Sigmoid colon (tissue), 7 donors: ENCODE measurements around the gene FOXP3. TPM values are rescaled to one million over a fixed set of nuclear protein-coding genes. Genes with fewer than 3 reads are reported as not detected.
A peak's percentile ranks its signal among the peaks of the same experiment; 100 is the strongest.

ENCODE experiments used
- DNase-seq: peaks from one replicate; pipeline ENCODE4 v3.0.0-alpha.2; 2019
- H3K27ac ChIP-seq, 4 donors: fragments of 200-600 bp; sonication (generic); one replicate each; pipeline ENCODE4 v1.5.1; 2016 to 2019; ENCODE audit warnings: mild to moderate bottlenecking in 1 of 4
- H3K27me3 ChIP-seq, 3 donors: fragments of 200-600 bp; sonication (generic); one replicate each; pipeline ENCODE4 v1.5.1; 2019; ENCODE audit warnings: mild to moderate bottlenecking in 1 of 3
- H3K36me3 ChIP-seq, 4 donors: fragments of 200-600 bp; sonication (generic); one replicate each; pipeline ENCODE4 v1.5.1; 2016 to 2019
- H3K4me1 ChIP-seq, 4 donors: fragments of 200-600 bp; sonication (generic); one replicate each; pipeline ENCODE4 v1.5.1; 2017 to 2019
- H3K4me3 ChIP-seq, 4 donors: fragments of 200-600 bp; sonication (generic); one replicate each; pipeline ENCODE4 v1.5.1; 2017 to 2019; ENCODE audit warnings: mild to moderate bottlenecking in 2 of 4, moderate library complexity in 1 of 4
- H3K9me3 ChIP-seq, 4 donors: fragments of 200-600 bp in 3 of 4; sonication (generic) in 3 of 4; one replicate each; pipeline versions ENCODE4 v1.5.1 to v1.6.1; 2013 to 2019
- EP300 ChIP-seq, 4 donors: sonication (generic); formaldehyde crosslinking; IDR thresholded peaks; one replicate each; pipeline ENCODE4 v1.6.1; 2017; ENCODE audit warnings: antibody characterized with exemption in 4 of 4
- POLR2A ChIP-seq, 2 donors: fragments of 450-650 bp; IDR thresholded peaks; one replicate each; pipeline ENCODE4 v1.6.1; 2016; ENCODE audit warnings: antibody characterized with exemption in 2 of 2, mild to moderate bottlenecking in 2 of 2, moderate library complexity in 2 of 2
- POLR2AphosphoS5 ChIP-seq, 4 donors: sonication (generic); formaldehyde crosslinking; IDR thresholded peaks; one replicate each; pipeline ENCODE4 v1.6.1; 2017; ENCODE audit warnings: antibody characterized with exemption in 4 of 4
- WGBS, 2 donors: extraction: QIAGEN DNeasy Blood & Tissue Kit; methylation state at CpG; one replicate each; pipeline ENCODE4 v1.1.7; 2013; 5-methylcytosine and 5-hydroxymethylcytosine counted together
- intact Hi-C: fragments of 100-400 bp; cut with DNase I; formaldehyde crosslinking; loops from one replicate; pipeline ENCODE4 v1.15.1; 2023
- polyA plus RNA-seq, 3 donors: library from polyadenylated mRNA; stranded (reverse); fragments of 200-250 nt; gene quantifications; one replicate each; pipeline ENCODE4 v1.2.3, GENCODE V29; 2013
- total RNA-seq, 4 donors: library from RNA; depleted of rRNA; stranded (reverse); fragments of >200 nt; gene quantifications; one replicate each; pipeline ENCODE4 v1.1.0, GENCODE V29; 2016
- TF ChIP-seq, protein P1 (sequence below), 4 experiments: fragments of 450-650 bp in 3 of 4; fragments of 200-600 bp in 1 of 4; IDR thresholded peaks; one replicate each; pipeline ENCODE4 v1.5.1; 2016 to 2019; ENCODE audit warnings: antibody characterized with exemption in 4 of 4, mild to moderate bottlenecking in 3 of 4, moderate library complexity in 2 of 4
- donor health status: healthy with polysubstance abuse.
- donor health status: Bipolar disorder and iron deficiency.
- donor health status: healthy.

FOXP3 gene
- total and polyA plus RNA-seq, 7 donors: 3.1 TPM; not detected in 6

DNA sequence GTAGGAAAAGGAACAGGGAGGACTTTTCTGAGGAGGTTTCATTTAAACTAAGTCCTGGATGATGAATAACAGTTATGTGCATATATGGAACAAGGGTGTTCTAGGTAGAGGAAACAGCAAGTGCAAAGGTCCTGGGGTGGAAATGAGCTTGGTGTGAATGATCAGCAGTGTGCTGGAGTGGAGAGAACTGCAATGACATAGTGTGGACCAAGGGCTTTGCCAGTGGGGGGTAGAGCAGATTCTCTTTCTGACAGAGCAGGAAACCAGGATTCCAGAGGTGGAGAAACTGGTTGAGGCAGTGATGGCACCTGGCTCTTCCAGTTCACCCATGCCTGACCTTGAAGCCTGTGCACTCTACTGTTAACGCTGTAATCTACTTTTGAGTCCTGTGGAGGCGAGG is 6.8 kb upstream of the FOXP3 start:
- H3K27me3 ChIP-seq: no peaks in the 10 kb centered on the region
- peak; percentile 37 for DNase-seq
- no peaks in the 10 kb centered on the region for H3K9me3 ChIP-seq
- no peaks in the 10 kb centered on the region for H3K36me3 ChIP-seq
- 62 to 76% methylated on average over 2 of the region's 2 CpGs for WGBS, 2 donors
- TF ChIP-seq, protein P1, sequence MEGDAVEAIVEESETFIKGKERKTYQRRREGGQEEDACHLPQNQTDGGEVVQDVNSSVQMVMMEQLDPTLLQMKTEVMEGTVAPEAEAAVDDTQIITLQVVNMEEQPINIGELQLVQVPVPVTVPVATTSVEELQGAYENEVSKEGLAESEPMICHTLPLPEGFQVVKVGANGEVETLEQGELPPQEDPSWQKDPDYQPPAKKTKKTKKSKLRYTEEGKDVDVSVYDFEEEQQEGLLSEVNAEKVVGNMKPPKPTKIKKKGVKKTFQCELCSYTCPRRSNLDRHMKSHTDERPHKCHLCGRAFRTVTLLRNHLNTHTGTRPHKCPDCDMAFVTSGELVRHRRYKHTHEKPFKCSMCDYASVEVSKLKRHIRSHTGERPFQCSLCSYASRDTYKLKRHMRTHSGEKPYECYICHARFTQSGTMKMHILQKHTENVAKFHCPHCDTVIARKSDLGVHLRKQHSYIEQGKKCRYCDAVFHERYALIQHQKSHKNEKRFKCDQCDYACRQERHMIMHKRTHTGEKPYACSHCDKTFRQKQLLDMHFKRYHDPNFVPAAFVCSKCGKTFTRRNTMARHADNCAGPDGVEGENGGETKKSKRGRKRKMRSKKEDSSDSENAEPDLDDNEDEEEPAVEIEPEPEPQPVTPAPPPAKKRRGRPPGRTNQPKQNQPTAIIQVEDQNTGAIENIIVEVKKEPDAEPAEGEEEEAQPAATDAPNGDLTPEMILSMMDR (IDR thresholded peaks at IDR 0.05): no peak
- TF ChIP-seq EP300 (IDR thresholded peaks at IDR 0.05) (no peak), POLR2A (IDR thresholded peaks at IDR 0.05) (no peak), POLR2AphosphoS5 (IDR thresholded peaks at IDR 0.05) (no peak)
- peak overlapping the region in 1 of 4 donors; percentile 93 for H3K27ac ChIP-seq
- peaks cover 0 to 33% (median 22%) of the 10 kb centered on the region in 4 donors for H3K4me1 ChIP-seq
- intact Hi-C loops: loop anchor here (2.0 kb wide), 1 partner anchor 71 kb away; the partner anchor contains the start of gene SYP
- peak overlapping the region in 1 of 4 donors; percentile 77 for H3K4me3 ChIP-seq

DNA sequence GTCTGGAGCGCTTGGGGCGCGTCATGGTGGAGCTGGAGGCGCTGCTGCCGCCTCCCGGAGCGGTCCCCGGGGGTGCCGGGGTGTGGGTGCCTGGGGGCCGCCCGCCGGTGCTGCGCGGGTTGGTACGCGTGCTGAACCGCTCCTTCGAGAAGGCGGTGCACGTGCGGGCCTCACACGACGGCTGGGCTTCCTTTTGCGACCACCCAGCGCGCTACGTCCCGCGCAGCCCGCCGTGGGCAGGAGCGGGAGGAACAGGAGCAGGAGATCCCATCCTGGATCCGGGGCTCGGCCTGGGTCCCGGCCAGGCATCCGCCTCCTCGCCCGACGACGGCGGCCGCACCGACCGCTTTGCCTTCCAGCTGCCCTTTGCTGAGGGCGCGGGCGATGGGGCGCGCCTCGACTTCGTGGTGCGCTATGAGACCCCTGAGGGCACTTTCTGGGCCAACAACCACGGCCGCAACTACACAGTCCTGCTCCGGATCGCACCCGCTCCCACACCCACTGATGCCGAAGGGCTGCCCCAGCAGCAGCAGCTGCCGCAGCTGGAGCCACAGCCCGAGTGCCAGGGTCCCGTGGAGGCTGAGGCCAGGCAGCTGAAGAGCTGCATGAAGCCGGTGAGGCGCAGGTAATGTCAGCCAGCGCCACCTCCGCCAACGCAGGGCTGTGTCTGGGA is 5.9 kb upstream of the FOXP3 start:
- Histone ChIP-seq H3K27ac (peak overlapping the region; percentile 87 to 93 (median 90)), H3K4me1 (peaks cover 0 to 33% (median 22%) of the 10 kb centered on the region in 4 donors), H3K27me3 (no peaks in the 10 kb centered on the region), H3K36me3 (no peaks in the 10 kb centered on the region), H3K9me3 (no peaks in the 10 kb centered on the region), H3K4me3 (peak overlapping the region; percentile 53 to 77 (median 75))
- TF ChIP-seq, protein P1 (IDR thresholded peaks at IDR 0.05): no peak
- TF ChIP-seq POLR2AphosphoS5 (IDR thresholded peaks at IDR 0.05): no peak
- no peak for TF ChIP-seq POLR2A (IDR thresholded peaks at IDR 0.05)
- TF ChIP-seq EP300 (IDR thresholded peaks at IDR 0.05): no peak
- no peak for DNase-seq
- intact Hi-C loops: loop anchor here (2.0 kb wide), 1 partner anchor 70 kb away; the partner anchor contains the start of gene SYP
- WGBS, 2 donors: 52 to 61% methylated on average over 66 of the region's 66 CpGs

DNA sequence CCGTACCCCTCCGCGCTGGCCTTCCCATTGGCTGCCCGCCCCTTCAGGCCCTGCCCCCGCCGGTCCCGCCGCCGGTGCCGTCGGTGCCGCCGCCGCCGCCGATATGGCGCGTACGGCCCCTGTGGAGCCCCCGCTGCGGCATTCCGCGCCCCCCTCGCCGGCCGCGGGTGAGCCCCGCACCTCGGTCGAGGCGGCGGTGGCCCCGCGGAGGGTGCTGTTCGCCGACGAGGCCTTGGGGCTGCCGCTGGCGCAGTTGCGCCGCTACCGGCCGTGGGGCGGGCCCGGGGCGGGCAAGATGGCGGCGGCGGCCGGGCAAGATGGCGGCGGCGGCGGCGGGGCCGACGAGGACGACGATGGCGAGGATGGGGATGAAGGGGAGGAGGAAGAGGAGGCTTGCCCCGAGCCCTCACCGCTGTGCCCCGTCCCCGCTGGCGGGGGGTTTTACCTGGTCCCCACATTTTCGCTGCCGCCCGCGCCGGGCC is 5.3 kb upstream of the FOXP3 start, which contains the start of gene PPP1R3F:
PPP1R3F (plus strand) TSS at position 27 of the 482 bp plus-strand sequence; CDS start at position 104, 77 bp downstream.
- no peaks in the 10 kb centered on the region for H3K9me3 ChIP-seq

DNA sequence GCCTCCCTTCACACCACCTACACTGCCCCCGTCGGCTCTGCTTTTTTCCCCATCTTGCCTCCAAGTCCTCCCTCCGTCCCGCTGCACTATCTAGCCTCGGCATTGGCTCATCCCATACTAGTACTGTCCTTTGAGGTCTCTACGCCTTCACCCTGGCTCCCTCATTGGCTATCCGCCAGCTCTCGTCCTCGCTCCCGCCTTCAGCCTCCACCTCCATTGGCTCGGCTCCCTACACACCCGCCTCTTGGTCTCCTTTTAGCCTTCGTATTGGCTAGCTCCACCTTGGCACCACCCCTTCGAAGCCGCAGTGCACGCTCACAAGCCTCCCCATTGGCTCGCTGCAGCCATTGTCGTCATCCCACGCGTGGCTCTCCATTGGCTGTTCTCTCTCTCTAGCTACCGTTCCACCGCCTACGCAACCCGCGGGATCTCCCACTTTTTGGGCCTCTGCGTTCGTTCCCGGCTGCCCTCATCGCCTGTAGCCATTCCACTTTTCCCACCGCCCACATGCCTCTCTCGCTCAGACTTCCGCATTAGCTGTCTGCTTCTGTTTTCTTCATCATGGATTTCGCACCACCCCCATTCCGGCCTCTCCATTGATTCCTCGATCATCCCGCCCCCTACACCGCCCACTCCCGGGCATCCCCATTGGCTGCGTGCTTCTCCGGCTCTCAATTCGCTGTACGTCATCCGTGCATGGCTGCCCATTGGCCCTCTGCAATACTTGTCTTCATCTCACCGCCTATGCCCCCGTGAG is 4.7 kb upstream of the FOXP3 start:
- peak; percentile 99 for DNase-seq
- Histone ChIP-seq H3K27me3 (no peaks in the 10 kb centered on the region), H3K4me1 (peaks cover 0 to 33% (median 22%) of the 10 kb centered on the region in 4 donors), H3K4me3 (peak overlapping the region; percentile 40 to 77 (median 75)), H3K9me3 (no peaks in the 10 kb centered on the region), H3K36me3 (no peaks in the 10 kb centered on the region), H3K27ac (peak overlapping the region; percentile 87 to 93 (median 90))
- intact Hi-C loops: loop anchor here (2.0 kb wide), 1 partner anchor 32 kb away; no protein-coding TSS in a partner anchor
- TF ChIP-seq POLR2A (IDR thresholded peaks at IDR 0.05) (peak; percentile 45 to 67), EP300 (IDR thresholded peaks at IDR 0.05) (no peak), POLR2AphosphoS5 (IDR thresholded peaks at IDR 0.05) (peak; percentile 62 to 82 (median 78))
- TF ChIP-seq, protein P1 (IDR thresholded peaks at IDR 0.05): no peak
- WGBS, 2 donors: 0% methylated on average over 45 of the region's 45 CpGs

More for the DNA sequence above, 5.3 kb upstream of the FOXP3 start, which contains the start of gene PPP1R3F:
- 1% methylated on average over 70 of the region's 70 CpGs for WGBS, 2 donors
- Histone ChIP-seq H3K27me3 (no peaks in the 10 kb centered on the region), H3K4me3 (peak within 1 kb of the TSS; percentile 53 to 77 (median 75)), H3K27ac (peak within 1 kb of the TSS; percentile 87 to 93 (median 90)), H3K36me3 (no peaks in the 10 kb centered on the region), H3K4me1 (peaks cover 0 to 33% (median 22%) of the 10 kb centered on the region in 4 donors)
- DNase-seq: no peak
- TF ChIP-seq POLR2AphosphoS5 (IDR thresholded peaks at IDR 0.05) (peak in 2 of 4 donors; percentile 74 to 81), EP300 (IDR thresholded peaks at IDR 0.05) (no peak)
- intact Hi-C loops: loop anchor here (2.0 kb wide), 2 partner anchors 33 to 69 kb away; partner anchors contain the start of gene SYP
